HepG2 (cell line): ENCODE measurements around the gene PARVA. TPM values are rescaled to one million over a fixed set of nuclear protein-coding genes. Genes with fewer than 3 reads are reported as not detected.

Experiments
- ATAC-seq: fragments of 200-7000 bp; cut with Tn5 transposase; 3 replicates; pipeline ENCODE4 v1.9.1; 2020; ENCODE audit warnings: mild to moderate bottlenecking, moderate library complexity
- BruUV-seq: library from RNA; stranded (reverse); fragments of 400-500 nt; replicated peaks from 2 replicates; lab custom pipeline; 2021; lab: Mats Ljungman, UMichigan
- CTCF ChIA-PET: fragments of 300-600 bp; formaldehyde crosslinking; extraction: SDS; loops from one replicate; lab custom pipeline; 2021; ENCODE audit warnings: low total read pairs, inconsistent platforms, low intra/inter-chr PET ratio; lab: Yijun Ruan, JAX
- POLR2A ChIA-PET: fragments of 350-600 bp; sonication (Branson Sonifier 250); formaldehyde crosslinking; loops from one replicate; lab custom pipeline; 2020; ENCODE audit warnings: antibody characterized with exemption, inconsistent platforms; lab: Yijun Ruan, JAX
- DNase-seq: peaks from one replicate; pipeline ENCODE4 v3.0.0-alpha.2; 2015; ENCODE audit warnings: low spot score
- FAIRE-seq: peaks from 3 replicates; lab custom pipeline; 2011; peaks lifted over from hg19 to GRCh38; lab: Jason Lieb, UNC
- H2AFZ ChIP-seq: one replicate; pipeline ENCODE4 v1.6.1; 2011; ENCODE audit warnings: low read length, inconsistent platforms
- H3K27ac ChIP-seq: fragments of 300-600 bp; 3 replicates; pipeline ENCODE4 v1.8.0; 2011; ENCODE audit warnings: mixed run types, mild to moderate bottlenecking, mixed read lengths, low read length, inconsistent platforms; ENCODE audit not compliant: insufficient read depth; ENCODE audit errors: extremely low read length
- H3K27me3 ChIP-seq, 2 experiments: fragments of 200-600 bp in 1 of 2; 2 replicates in 1 of 2; 3 replicates in 1 of 2; pipeline versions ENCODE4 v1.6.0 to v1.8.0; 2011; ENCODE audit warnings: low read length in 2 of 2, mild to moderate bottlenecking in 2 of 2, moderate library complexity in 2 of 2, inconsistent platforms in 1 of 2; ENCODE audit not compliant: insufficient read depth in 2 of 2, control insufficient read depth in 1 of 2
- H3K36me3 ChIP-seq, 2 experiments: fragments of 200-600 bp in 1 of 2; replicated peaks in 1 of 2; 2 replicates in 1 of 2; 3 replicates in 1 of 2; pipeline versions ENCODE4 v1.5.1 to v1.8.0; 2011; ENCODE audit warnings: low read length in 2 of 2, inconsistent platforms in 1 of 2; ENCODE audit not compliant: insufficient read depth in 2 of 2, control insufficient read depth in 1 of 2
- H3K4me1 ChIP-seq: 2 replicates; pipeline ENCODE4 v1.5.1; 2012; ENCODE audit warnings: low read length, inconsistent platforms; ENCODE audit not compliant: insufficient read depth
- H3K4me2 ChIP-seq: 2 replicates; pipeline ENCODE4 v1.6.0; 2011; ENCODE audit warnings: low read depth, low read length, inconsistent platforms
- H3K4me3 ChIP-seq, 3 experiments: fragments of 200-600 bp in 1 of 3; sonication (generic), shearing (Covaris generic) in 1 of 3; replicated peaks in 1 of 3; 2 replicates each; pipeline ENCODE4 v1.5.1; 2011 to 2016; ENCODE audit warnings: low read length in 3 of 3, inconsistent platforms in 2 of 3, low read depth in 2 of 3, mild to moderate bottlenecking in 2 of 3, control low read depth in 1 of 3, mixed read lengths in 1 of 3; ENCODE audit not compliant: insufficient read depth in 1 of 3
- H3K79me2 ChIP-seq: one replicate; pipeline ENCODE4 v1.6.1; 2011; ENCODE audit warnings: low read length, inconsistent platforms; ENCODE audit not compliant: insufficient read depth
- H3K9ac ChIP-seq: 2 replicates; pipeline ENCODE4 v1.6.0; 2011; ENCODE audit warnings: mild to moderate bottlenecking, low read depth, low read length, inconsistent platforms; ENCODE audit not compliant: insufficient read depth
- H3K9me3 ChIP-seq: 2 replicates; pipeline ENCODE4 v1.5.1; 2012; ENCODE audit warnings: mild to moderate bottlenecking, low read length
- H4K20me1 ChIP-seq: 2 replicates; pipeline ENCODE4 v1.6.0; 2011; ENCODE audit warnings: inconsistent platforms, mild to moderate bottlenecking, low read length, moderate library complexity; ENCODE audit not compliant: insufficient read depth
- ELF1 ChIP-seq: sonication (generic); formaldehyde crosslinking; IDR thresholded peaks from 2 replicates; pipeline ENCODE4 v1.4.0; 2020; ENCODE audit warnings: missing genetic modification reagents
- ELF3 ChIP-seq: IDR thresholded peaks from 2 replicates; pipeline ENCODE4 v1.6.1; 2016; ENCODE audit warnings: missing genetic modification reagents, missing compliant biosample characterization
- HDAC1 ChIP-seq: sonication (generic); formaldehyde crosslinking; IDR thresholded peaks from 2 replicates; pipeline ENCODE4 v1.5.1; 2020; ENCODE audit warnings: mild to moderate bottlenecking, missing genetic modification reagents
- NKX3-1 ChIP-seq: sonication (generic); formaldehyde crosslinking; IDR thresholded peaks from 2 replicates; pipeline ENCODE4 v1.5.0; 2020; ENCODE audit warnings: missing genetic modification reagents
- SMAD3 ChIP-seq: sonication (generic); formaldehyde crosslinking; IDR thresholded peaks from 2 replicates; pipeline ENCODE4 v1.4.0; 2020; ENCODE audit warnings: missing genetic modification reagents
- SP2 ChIP-seq: sonication (generic); formaldehyde crosslinking; IDR thresholded peaks from 2 replicates; pipeline ENCODE4 v1.5.1; 2020; ENCODE audit warnings: mild to moderate bottlenecking, missing genetic modification reagents
- TBX3 ChIP-seq: fragments of 450-650 bp; IDR thresholded peaks from 2 replicates; pipeline ENCODE4 v1.6.1; 2017; ENCODE audit warnings: antibody characterized with exemption, mild to moderate bottlenecking, inconsistent platforms, borderline replicate concordance
- TOPORS ChIP-seq: sonication (generic); formaldehyde crosslinking; IDR thresholded peaks from 2 replicates; pipeline ENCODE4 v1.8.0; 2023; ENCODE audit warnings: mild to moderate bottlenecking, missing genetic modification reagents
- ZNF34 ChIP-seq: sonication (generic); formaldehyde crosslinking; IDR thresholded peaks from 2 replicates; pipeline ENCODE4 v1.4.0; 2020; ENCODE audit warnings: mild to moderate bottlenecking, missing genetic modification reagents, borderline replicate concordance
- ZNF563 ChIP-seq: sonication (generic); formaldehyde crosslinking; IDR thresholded peaks from 2 replicates; pipeline ENCODE4 v1.8.0; 2022; ENCODE audit warnings: mild to moderate bottlenecking, moderate library complexity, missing genetic modification reagents
- ZNF629 ChIP-seq: sonication (generic); formaldehyde crosslinking; conservative IDR thresholded peaks from 2 replicates; pipeline ENCODE4 v1.5.0; 2020; ENCODE audit warnings: missing genetic modification reagents
- WGBS: methylation state at CpG from one replicate; pipeline ENCODE4 v1.1.6; 2017; ENCODE audit warnings: low lambda C conversion rate; 5-methylcytosine and 5-hydroxymethylcytosine counted together
- in situ Hi-C: cut with HindIII; loops from 2 replicates; pipeline ENCODE4 v1.10.0; 2017; ENCODE audit warnings: low pct_unique_long_range_greater_than_20kb; ENCODE audit not compliant: extremely low pct_ligation_motif_present
- intact Hi-C: fragments of 100-400 bp; cut with micrococcal nuclease; formaldehyde crosslinking; loops from one replicate; pipeline ENCODE4 v1.10.0; 2022; ENCODE audit not compliant: unreplicated experiment
- polyA plus RNA-seq, 8 experiments: library from polyadenylated mRNA; depleted of rRNA in 3 of 8; stranded (reverse) in 7 of 8; unstranded in 1 of 8; fragments of >200 nt; fragmentation: Illumina TruSeq in 4 of 8; extraction: Trizol in 4 of 8; gene quantifications; 2 replicates each; pipeline versions ENCODE4 v1.2.1 to v1.2.3, GENCODE V29; 2011 to 2016; ENCODE audit warnings: low read depth in 4 of 8, missing spikeins in 1 of 8, mixed read lengths in 1 of 8; ENCODE audit not compliant: insufficient read depth in 1 of 8
- total RNA-seq, 5 experiments: library from RNA; depleted of rRNA; stranded (reverse); fragments of >200 nt; fragmentation: Illumina TruSeq; extraction: Trizol; gene quantifications; 2 replicates each; pipeline ENCODE4 v1.2.3, GENCODE V29; 2016; ENCODE audit warnings: low read depth in 1 of 5
- TF ChIP-seq, protein P1 (sequence below): fragments of 450-650 bp; IDR thresholded peaks from 2 replicates; pipeline ENCODE4 v1.6.1; 2017
- TF ChIP-seq, protein P2 (sequence below): sonication (generic); formaldehyde crosslinking; IDR thresholded peaks from 2 replicates; pipeline ENCODE4 v1.5.0; 2020; ENCODE audit warnings: missing genetic modification reagents, mild to moderate bottlenecking, borderline replicate concordance
- TF ChIP-seq, protein P3 (sequence below): sonication (generic); formaldehyde crosslinking; IDR thresholded peaks from 2 replicates; pipeline ENCODE4 v1.4.0; 2020; ENCODE audit warnings: missing genetic modification reagents
- TF ChIP-seq, protein P4 (sequence below): sonication (generic); formaldehyde crosslinking; conservative IDR thresholded peaks from 2 replicates; pipeline ENCODE4 v1.8.1; 2023; ENCODE audit warnings: missing genetic modification reagents

The PARVA gene
- total and polyA plus RNA-seq, 2 of the 13 experiments (the other 11 are each of a cell fraction or from before 2014, with no cell fraction given), result 5.9 to 9.1 TPM

DNA sequence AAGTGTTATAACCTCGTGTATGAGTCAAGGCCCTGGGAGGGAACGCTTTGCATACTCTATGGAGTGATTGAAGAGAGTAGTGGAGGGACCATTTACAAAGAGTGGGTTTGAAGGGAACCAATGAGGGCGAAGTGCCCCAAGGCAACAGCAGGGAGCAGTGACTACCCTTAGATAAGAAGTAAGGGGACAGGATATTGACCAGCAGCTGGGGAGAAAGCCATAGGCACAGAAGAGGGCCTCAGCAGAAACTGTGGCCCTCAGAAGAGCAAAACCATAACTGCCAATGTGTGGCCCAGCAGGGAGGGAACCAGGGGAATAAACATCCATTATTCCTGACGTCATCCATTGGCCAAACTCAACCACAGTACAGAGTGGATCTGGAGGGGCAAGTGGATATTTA is 24.7 kb downstream of the PARVA start (continued):
- TF ChIP-seq SMAD3 (CRISPR knock-in tag), result no peak
- TF ChIP-seq TOPORS (CRISPR knock-in tag), result no peak
- TF ChIP-seq SP2, result no peak
- TF ChIP-seq, protein P1, sequence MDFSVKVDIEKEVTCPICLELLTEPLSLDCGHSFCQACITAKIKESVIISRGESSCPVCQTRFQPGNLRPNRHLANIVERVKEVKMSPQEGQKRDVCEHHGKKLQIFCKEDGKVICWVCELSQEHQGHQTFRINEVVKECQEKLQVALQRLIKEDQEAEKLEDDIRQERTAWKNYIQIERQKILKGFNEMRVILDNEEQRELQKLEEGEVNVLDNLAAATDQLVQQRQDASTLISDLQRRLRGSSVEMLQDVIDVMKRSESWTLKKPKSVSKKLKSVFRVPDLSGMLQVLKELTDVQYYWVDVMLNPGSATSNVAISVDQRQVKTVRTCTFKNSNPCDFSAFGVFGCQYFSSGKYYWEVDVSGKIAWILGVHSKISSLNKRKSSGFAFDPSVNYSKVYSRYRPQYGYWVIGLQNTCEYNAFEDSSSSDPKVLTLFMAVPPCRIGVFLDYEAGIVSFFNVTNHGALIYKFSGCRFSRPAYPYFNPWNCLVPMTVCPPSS, result no peak
- TF ChIP-seq ZNF563, result no peak
- TF ChIP-seq TBX3, result no peak
- TF ChIP-seq, protein P2, sequence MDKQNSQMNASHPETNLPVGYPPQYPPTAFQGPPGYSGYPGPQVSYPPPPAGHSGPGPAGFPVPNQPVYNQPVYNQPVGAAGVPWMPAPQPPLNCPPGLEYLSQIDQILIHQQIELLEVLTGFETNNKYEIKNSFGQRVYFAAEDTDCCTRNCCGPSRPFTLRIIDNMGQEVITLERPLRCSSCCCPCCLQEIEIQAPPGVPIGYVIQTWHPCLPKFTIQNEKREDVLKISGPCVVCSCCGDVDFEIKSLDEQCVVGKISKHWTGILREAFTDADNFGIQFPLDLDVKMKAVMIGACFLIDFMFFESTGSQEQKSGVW (CRISPR knock-in tag), result no peak
- TF ChIP-seq ZNF629, result no peak
- TF ChIP-seq ZNF34 (CRISPR knock-in tag), result no peak
- no peak for TF ChIP-seq ELF3 (CRISPR knock-in tag)
- no peak for TF ChIP-seq ELF1

DNA sequence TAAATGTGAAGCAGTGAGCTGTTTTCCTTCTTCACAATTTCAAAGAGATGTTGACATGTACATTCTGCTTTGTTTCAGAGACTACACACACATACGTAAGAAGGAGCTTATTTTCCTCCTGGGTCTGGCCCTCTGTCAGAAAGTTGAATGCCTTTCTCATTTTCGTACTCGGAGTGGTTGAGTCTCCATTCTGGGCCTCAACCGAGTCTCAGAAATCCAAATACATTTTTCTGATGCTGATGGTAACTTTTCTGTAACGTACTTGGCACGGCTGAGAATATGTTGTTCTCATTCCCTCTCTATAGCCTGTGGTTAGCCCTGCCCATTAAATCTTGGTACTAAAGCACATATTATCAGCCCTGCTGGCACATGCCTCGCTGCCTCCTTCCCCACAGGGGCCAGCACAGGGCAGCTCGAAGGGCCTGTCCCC is 25.3 kb downstream of the PARVA start:
- H3K4me3 ChIP-seq, result no peak overlapping the region
- H3K9me3 ChIP-seq, result no peaks in the 10 kb centered on the region
- no peak overlapping the region for H2AFZ ChIP-seq
- intact Hi-C loops, result no loop called here
- ChIA-PET POLR2A (no interaction called here), CTCF (no interaction called here)
- H3K27ac ChIP-seq, result no peak overlapping the region
- no peak overlapping the region for H3K4me2 ChIP-seq
- no peaks in the 10 kb centered on the region for H3K79me2 ChIP-seq
- 92% methylated on average over 8 of the region's 8 CpGs for WGBS
- FAIRE-seq (no peak), DNase-seq (no peak), ATAC-seq (no peak)
- peaks cover 14% of the 10 kb centered on the region for H3K4me1 ChIP-seq
- no peak for TF ChIP-seq HDAC1
- TF ChIP-seq NKX3-1 (CRISPR knock-in tag), result no peak
- TF ChIP-seq, protein P3, sequence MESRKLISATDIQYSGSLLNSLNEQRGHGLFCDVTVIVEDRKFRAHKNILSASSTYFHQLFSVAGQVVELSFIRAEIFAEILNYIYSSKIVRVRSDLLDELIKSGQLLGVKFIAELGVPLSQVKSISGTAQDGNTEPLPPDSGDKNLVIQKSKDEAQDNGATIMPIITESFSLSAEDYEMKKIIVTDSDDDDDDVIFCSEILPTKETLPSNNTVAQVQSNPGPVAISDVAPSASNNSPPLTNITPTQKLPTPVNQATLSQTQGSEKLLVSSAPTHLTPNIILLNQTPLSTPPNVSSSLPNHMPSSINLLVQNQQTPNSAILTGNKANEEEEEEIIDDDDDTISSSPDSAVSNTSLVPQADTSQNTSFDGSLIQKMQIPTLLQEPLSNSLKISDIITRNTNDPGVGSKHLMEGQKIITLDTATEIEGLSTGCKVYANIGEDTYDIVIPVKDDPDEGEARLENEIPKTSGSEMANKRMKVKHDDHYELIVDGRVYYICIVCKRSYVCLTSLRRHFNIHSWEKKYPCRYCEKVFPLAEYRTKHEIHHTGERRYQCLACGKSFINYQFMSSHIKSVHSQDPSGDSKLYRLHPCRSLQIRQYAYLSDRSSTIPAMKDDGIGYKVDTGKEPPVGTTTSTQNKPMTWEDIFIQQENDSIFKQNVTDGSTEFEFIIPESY (CRISPR knock-in tag), result no peak
- no peak for TF ChIP-seq SMAD3 (CRISPR knock-in tag)
- TF ChIP-seq, protein P4, sequence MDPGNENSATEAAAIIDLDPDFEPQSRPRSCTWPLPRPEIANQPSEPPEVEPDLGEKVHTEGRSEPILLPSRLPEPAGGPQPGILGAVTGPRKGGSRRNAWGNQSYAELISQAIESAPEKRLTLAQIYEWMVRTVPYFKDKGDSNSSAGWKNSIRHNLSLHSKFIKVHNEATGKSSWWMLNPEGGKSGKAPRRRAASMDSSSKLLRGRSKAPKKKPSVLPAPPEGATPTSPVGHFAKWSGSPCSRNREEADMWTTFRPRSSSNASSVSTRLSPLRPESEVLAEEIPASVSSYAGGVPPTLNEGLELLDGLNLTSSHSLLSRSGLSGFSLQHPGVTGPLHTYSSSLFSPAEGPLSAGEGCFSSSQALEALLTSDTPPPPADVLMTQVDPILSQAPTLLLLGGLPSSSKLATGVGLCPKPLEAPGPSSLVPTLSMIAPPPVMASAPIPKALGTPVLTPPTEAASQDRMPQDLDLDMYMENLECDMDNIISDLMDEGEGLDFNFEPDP (CRISPR knock-in tag), result no peak
- in situ Hi-C loops, result no loop called here
- no TSS peak for BruUV-seq
- H3K9ac ChIP-seq, result no peak overlapping the region
- H3K36me3 ChIP-seq, result no peaks in the 10 kb centered on the region
- no peaks in the 10 kb centered on the region for H3K27me3 ChIP-seq
- H4K20me1 ChIP-seq, result no peaks in the 10 kb centered on the region
